ENCODE results near the gene DSC1. TPM values are rescaled to one million over a fixed set of nuclear protein-coding genes. Genes with fewer than 3 reads are reported as not detected.
"Not testable (repeated sequence)": the region's sequence is repeated elsewhere in the genome, so short reads cannot be mapped to it uniquely, and the experiment has no call there.

DSC1 gene
- total RNA-seq, 4 donors from 2014 or later: not detected

DNA sequence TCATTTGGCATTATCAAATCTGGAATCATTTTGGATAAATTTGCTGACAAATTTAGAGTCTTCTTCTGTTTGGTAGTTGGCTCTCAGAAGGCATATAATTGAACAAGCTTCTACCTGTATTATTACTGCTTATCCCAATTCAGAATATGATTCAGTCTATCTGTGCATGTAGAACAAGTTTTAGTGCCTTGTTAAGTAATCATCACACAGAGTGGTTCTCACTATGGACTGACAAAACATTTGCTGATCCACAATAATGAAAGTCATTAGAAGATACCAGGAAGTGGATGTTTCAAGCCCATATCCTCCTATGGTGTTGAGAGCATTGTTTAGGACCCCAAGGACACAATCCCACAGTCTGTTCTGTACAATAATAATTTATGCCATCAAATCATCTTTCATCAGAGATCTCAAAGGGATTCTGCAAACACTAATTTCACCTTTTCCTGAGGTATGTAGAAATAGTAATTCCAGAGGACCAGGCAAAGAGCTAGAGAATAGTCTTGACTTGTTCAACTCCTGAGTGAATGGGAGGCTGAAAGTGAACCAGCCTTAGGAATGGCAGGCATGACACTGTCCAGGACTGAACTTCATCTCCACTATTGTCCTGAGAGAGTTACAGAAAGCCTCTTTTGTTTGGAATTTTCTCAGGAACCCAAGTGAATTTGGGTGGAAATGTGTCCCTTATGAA, 29.6 kb upstream of the DSC1 start:
- no peaks in the 10 kb centered on the region for H3K9me3 ChIP-seq
- TF ChIP-seq EP300 (IDR thresholded peaks at IDR 0.05) (no peak), POLR2A (IDR thresholded peaks at IDR 0.05) (no peak), POLR2AphosphoS5 (IDR thresholded peaks at IDR 0.05) (no peak)
- TF ChIP-seq, protein P1, sequence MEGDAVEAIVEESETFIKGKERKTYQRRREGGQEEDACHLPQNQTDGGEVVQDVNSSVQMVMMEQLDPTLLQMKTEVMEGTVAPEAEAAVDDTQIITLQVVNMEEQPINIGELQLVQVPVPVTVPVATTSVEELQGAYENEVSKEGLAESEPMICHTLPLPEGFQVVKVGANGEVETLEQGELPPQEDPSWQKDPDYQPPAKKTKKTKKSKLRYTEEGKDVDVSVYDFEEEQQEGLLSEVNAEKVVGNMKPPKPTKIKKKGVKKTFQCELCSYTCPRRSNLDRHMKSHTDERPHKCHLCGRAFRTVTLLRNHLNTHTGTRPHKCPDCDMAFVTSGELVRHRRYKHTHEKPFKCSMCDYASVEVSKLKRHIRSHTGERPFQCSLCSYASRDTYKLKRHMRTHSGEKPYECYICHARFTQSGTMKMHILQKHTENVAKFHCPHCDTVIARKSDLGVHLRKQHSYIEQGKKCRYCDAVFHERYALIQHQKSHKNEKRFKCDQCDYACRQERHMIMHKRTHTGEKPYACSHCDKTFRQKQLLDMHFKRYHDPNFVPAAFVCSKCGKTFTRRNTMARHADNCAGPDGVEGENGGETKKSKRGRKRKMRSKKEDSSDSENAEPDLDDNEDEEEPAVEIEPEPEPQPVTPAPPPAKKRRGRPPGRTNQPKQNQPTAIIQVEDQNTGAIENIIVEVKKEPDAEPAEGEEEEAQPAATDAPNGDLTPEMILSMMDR (IDR thresholded peaks at IDR 0.05): no peak
- no peak overlapping the region for H3K4me3 ChIP-seq
- H3K27ac ChIP-seq: no peak overlapping the region
- no peaks in the 10 kb centered on the region for H3K27me3 ChIP-seq
- H3K4me1 ChIP-seq: no peaks in the 10 kb centered on the region
- no peak for ATAC-seq
- H3K36me3 ChIP-seq: no peaks in the 10 kb centered on the region

DNA sequence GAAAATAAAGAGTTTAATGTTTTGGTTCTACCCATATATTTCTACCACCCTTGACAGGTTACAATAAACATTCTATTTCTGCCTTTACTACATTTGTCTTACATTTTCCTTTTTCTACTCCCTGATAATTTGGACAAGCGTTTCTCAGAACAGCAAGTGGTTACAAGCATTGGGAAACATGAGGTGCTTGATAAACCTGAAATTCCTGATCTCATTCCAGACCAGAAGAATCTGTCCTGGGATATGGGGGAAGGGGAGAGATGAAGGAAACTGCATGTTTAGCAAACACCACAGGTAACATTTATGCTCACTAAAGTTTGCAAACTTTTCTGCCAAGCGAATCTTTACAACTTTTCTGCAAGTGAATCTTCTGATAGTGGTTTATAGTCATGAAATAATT, 28.3 kb upstream of the DSC1 start:
- Histone ChIP-seq H3K27me3 (no peaks in the 10 kb centered on the region), H3K27ac (no peak overlapping the region), H3K36me3 (no peaks in the 10 kb centered on the region), H3K4me3 (no peak overlapping the region), H3K9me3 (no peaks in the 10 kb centered on the region), H3K4me1 (no peaks in the 10 kb centered on the region)
- no peak for ATAC-seq
- 53 to 60% methylated on average over 1 to 2 of the region's 2 CpGs for WGBS, 2 donors (ENCODE audit: low coverage in 1 of 2)
- TF ChIP-seq POLR2A (IDR thresholded peaks at IDR 0.05) (no peak), POLR2AphosphoS5 (IDR thresholded peaks at IDR 0.05) (no peak), EP300 (IDR thresholded peaks at IDR 0.05) (no peak)
- TF ChIP-seq, protein P1 (IDR thresholded peaks at IDR 0.05): no peak

DNA sequence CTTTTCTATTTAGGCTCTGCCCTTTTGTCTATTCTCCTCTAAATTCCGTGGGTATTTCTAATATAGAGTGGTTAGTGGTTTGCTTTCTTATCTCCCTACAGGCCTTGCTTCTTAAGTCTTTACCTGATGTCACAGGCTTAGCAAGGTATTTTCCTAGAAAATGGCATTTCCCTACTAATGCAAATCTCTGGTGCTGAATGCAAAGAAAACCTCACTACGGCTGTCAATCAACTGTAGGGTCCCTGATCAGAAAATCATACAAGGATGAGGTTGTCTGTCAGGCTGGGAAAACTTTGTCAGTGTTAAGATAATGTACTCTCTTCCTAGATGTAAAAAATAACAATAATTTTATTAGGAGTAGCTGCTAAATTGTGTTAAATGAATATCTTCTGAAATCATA, 27.1 kb upstream of the DSC1 start:
- TF ChIP-seq POLR2A (IDR thresholded peaks at IDR 0.05) (no peak), EP300 (IDR thresholded peaks at IDR 0.05) (no peak), POLR2AphosphoS5 (IDR thresholded peaks at IDR 0.05) (no peak)
- TF ChIP-seq, protein P1 (IDR thresholded peaks at IDR 0.05): no peak
- no peaks in the 10 kb centered on the region for H3K36me3 ChIP-seq
- no peak overlapping the region for H3K27ac ChIP-seq
- no peaks in the 10 kb centered on the region for H3K27me3 ChIP-seq
- no peak for ATAC-seq
- WGBS, 2 donors (ENCODE audit: low coverage in 1 of 2): 54 to 84% methylated on average over 2 of the region's 2 CpGs
- H3K4me3 ChIP-seq: no peak overlapping the region
- H3K4me1 ChIP-seq: no peaks in the 10 kb centered on the region
- no peaks in the 10 kb centered on the region for H3K9me3 ChIP-seq

DNA sequence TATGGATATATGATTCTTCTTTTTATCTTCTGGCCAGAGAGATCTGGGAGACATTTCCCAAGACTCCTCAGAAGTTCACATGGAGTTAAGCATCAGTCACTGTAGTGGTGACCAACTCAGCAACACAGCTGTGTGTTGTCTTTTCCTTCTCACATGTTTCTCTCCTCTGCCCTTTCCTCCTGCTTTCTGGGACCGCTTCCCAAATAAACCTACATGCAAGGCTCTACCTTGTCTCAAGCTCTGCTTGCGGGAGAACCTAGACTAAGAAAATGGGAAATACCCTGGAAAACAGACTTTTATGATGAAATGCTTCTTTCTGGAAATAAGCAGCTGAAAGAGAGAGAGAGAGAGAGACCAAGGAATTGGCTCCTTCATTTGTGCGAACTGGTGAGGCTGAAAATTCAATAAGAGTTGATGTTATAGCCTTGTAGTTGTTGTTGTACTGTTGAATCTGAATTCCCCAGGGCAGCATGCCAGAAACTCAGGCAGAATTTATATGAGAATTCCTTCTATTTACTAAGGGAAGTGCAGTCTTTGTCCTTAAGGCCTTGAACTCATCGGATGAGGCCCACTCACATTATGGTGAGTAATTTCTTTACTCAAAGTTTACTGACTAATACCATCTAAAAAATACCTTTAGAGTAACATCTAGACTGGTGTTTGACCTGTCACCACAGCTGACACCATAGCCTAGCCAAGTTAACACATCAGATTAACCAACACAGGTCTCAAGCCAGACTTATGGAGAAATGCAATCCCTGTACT, 22.7 kb upstream of the DSC1 start:
- H3K36me3 ChIP-seq: no peaks in the 10 kb centered on the region
- ATAC-seq: no peak
- H3K27ac ChIP-seq: no peak overlapping the region
- H3K4me3 ChIP-seq: no peak overlapping the region
- no peak for TF ChIP-seq EP300 (IDR thresholded peaks at IDR 0.05)
- no peak for TF ChIP-seq POLR2AphosphoS5 (IDR thresholded peaks at IDR 0.05)
- no peak for TF ChIP-seq POLR2A (IDR thresholded peaks at IDR 0.05)
- TF ChIP-seq, protein P1 (IDR thresholded peaks at IDR 0.05): no peak
- no peaks in the 10 kb centered on the region for H3K4me1 ChIP-seq
- H3K9me3 ChIP-seq: no peaks in the 10 kb centered on the region
- no peaks in the 10 kb centered on the region for H3K27me3 ChIP-seq
- 17 to 61% methylated on average over 2 to 3 of the region's 4 CpGs for WGBS, 2 donors (ENCODE audit: low coverage in 1 of 2)

DNA sequence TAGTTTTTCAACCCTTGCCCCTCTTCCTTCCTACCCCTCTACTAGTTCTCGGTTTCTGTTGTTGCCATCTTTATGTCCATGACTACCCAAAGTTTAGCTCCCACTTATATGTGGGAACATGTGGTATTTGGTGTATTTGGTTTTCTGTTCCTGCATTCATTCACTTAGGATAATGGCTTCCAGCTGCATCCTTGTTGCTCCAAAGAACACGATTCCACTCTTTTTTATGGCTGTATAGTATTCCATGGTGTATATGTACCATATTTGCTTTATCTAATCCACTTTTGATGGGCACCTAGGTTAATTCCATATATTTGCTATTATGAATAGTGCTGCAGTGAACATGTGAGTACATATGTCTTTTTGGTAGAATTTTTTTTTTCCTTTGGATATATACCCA, 20.6 kb upstream of the DSC1 start:
- H3K27ac ChIP-seq: no peak overlapping the region
- H3K9me3 ChIP-seq: no peaks in the 10 kb centered on the region
- no peaks in the 10 kb centered on the region for H3K4me1 ChIP-seq
- no peak for ATAC-seq
- no peaks in the 10 kb centered on the region for H3K27me3 ChIP-seq
- 75 to 89% methylated on average over 2 of the region's 2 CpGs for WGBS, 2 donors (ENCODE audit: low coverage in 1 of 2)
- no peaks in the 10 kb centered on the region for H3K36me3 ChIP-seq
- TF ChIP-seq, protein P1 (IDR thresholded peaks at IDR 0.05): no peak
- TF ChIP-seq POLR2AphosphoS5 (IDR thresholded peaks at IDR 0.05) (no peak), EP300 (IDR thresholded peaks at IDR 0.05) (no peak), POLR2A (IDR thresholded peaks at IDR 0.05) (no peak)
- H3K4me3 ChIP-seq: no peak overlapping the region

DNA sequence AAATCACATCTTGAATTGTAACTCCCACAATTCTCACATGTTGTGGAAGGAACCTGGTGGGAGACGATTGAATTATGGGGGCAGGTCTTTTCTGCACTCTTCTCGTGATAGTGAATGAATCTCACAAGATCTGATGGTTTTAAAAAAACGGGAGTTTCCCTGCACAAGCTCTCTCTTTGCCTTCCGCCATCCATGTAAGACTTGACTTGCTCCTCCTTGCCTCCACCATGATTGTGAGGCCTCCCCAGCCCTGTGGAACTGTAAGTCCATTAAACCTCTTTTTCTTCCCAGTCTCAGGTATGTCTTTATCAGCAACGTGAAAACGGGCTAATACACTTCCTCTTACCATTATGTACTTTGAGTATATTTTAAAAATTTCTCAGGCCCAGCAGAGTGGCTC, 14.7 kb upstream of the DSC1 start:
- H3K36me3 ChIP-seq, ATAC-seq: not testable (repeated sequence)

More for the DNA sequence above, 14.7 kb upstream of the DSC1 start:
- 87 to 88% methylated on average over 5 to 6 of the region's 6 CpGs for WGBS, 2 donors (ENCODE audit: low coverage in 1 of 2)
- H3K4me1 ChIP-seq, H3K4me3 ChIP-seq, H3K27ac ChIP-seq, H3K9me3 ChIP-seq, H3K27me3 ChIP-seq: not testable (repeated sequence)
